BLaER1 (cell line): ENCODE measurements around the gene THAP4.

ENCODE experiments used
- H3K27ac ChIP-seq: shearing (Covaris generic); formaldehyde crosslinking; 2 replicates; pipeline ENCODE4 v1.8.1; 2022
- H3K27me3 ChIP-seq: shearing (Covaris generic); formaldehyde crosslinking; 2 replicates; pipeline ENCODE4 v1.8.1; 2022
- H3K36me3 ChIP-seq: shearing (Covaris generic); formaldehyde crosslinking; 2 replicates; pipeline ENCODE4 v1.8.1; 2022
- H3K4me1 ChIP-seq: shearing (Covaris generic); formaldehyde crosslinking; 2 replicates; pipeline ENCODE4 v1.8.1; 2022
- H3K4me2 ChIP-seq: shearing (Covaris generic); formaldehyde crosslinking; 2 replicates; pipeline ENCODE4 v1.8.1; 2022
- H3K4me3 ChIP-seq: shearing (Covaris generic); formaldehyde crosslinking; 2 replicates; pipeline ENCODE4 v1.8.1; 2022
- H3K9ac ChIP-seq: shearing (Covaris generic); formaldehyde crosslinking; 2 replicates; pipeline ENCODE4 v1.8.1; 2022
- H3K9me3 ChIP-seq: shearing (Covaris generic); formaldehyde crosslinking; 2 replicates; pipeline ENCODE4 v1.8.1; 2022
- H4K20me1 ChIP-seq: shearing (Covaris generic); formaldehyde crosslinking; 2 replicates; pipeline ENCODE4 v1.8.1; 2022
- Cebpa-rat ChIP-seq: shearing (Covaris generic); IDR thresholded peaks from 2 replicates; pipeline ENCODE4 v1.8.1; 2022

THAP4 gene

DNA sequence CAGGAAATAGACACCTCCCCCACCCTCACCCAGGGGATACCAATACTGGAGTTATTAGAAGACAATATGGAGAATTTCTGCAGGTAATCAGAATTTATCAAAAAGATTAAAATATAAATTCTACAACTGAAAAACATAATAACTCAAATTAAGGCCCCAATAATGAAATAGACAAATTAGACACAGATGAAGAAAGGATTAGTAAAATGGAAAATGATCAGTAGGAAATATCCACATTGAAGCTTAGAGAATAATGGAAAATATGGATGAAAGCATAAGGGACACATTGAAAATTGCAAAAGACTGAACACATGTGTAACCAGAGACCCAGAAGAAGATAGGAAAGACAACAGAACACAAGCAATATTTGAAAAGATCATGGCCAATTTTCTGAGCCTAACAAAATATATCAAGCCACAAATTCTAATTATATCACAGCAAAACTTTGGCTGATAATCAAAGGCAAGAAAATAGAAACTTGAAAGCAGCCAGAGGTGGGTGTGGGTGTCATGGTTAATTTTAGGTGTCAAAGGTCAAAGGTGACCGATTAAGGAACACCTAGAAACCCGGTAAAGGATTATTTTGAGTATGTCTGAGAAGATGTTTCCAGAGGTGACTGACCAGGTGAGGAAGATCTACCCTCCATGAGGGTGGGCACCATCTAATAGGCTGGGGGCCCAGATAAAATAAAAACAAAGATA, 50.2 kb downstream of the THAP4 start:
- Histone ChIP-seq H3K27me3 (no peaks in the 10 kb centered on the region), H3K4me2 (no peak overlapping the region), H3K27ac (no peak overlapping the region), H3K4me3 (peak overlapping the region; percentile 33; the same call in 1 of the 2 replicates), H3K36me3 (peaks cover 98% of the 10 kb centered on the region), H3K9me3 (peaks cover 73% of the 10 kb centered on the region), H3K9ac (no peak overlapping the region), H4K20me1 (peaks cover under 1% of the 10 kb centered on the region; the same call in 1 of the 2 replicates), H3K4me1 (no peaks in the 10 kb centered on the region)
- no peak for TF ChIP-seq Cebpa-rat

GRCh38 chr2:241584436-241584835, 52.5 kb downstream of the THAP4 start:
- Histone ChIP-seq H3K4me1 (no peaks in the 10 kb centered on the region), H4K20me1 (no peaks in the 10 kb centered on the region), H3K4me3 (no peak overlapping the region), H3K27me3 (no peaks in the 10 kb centered on the region), H3K9me3 (peaks cover 89% of the 10 kb centered on the region), H3K9ac (no peak overlapping the region), H3K4me2 (no peak overlapping the region), H3K27ac (no peak overlapping the region), H3K36me3 (peaks cover 92% of the 10 kb centered on the region)
- no peak for TF ChIP-seq Cebpa-rat

- H3K36me3 ChIP-seq = peaks cover 80% of the 10 kb centered on the region
- H4K20me1 ChIP-seq = no peaks in the 10 kb centered on the region
- H3K9me3 ChIP-seq = peaks cover 77% of the 10 kb centered on the region
Measured at GRCh38 chr2:241582806-241583205, 54.2 kb downstream of the THAP4 start.

GRCh38 chr2:241582328-241582727, 54.6 kb downstream of the THAP4 start:
- no peak for TF ChIP-seq Cebpa-rat
- H3K27me3 ChIP-seq = no peaks in the 10 kb centered on the region

More at GRCh38 chr2:241582806-241583205, 54.2 kb downstream of the THAP4 start:
- no peak overlapping the region for H3K4me2 ChIP-seq
- H3K4me1 ChIP-seq = peaks cover 15% of the 10 kb centered on the region
- no peak for TF ChIP-seq Cebpa-rat
- H3K9ac ChIP-seq = no peak overlapping the region
- no peaks in the 10 kb centered on the region for H3K27me3 ChIP-seq
- no peak overlapping the region for H3K4me3 ChIP-seq
- H3K27ac ChIP-seq = no peak overlapping the region

DNA sequence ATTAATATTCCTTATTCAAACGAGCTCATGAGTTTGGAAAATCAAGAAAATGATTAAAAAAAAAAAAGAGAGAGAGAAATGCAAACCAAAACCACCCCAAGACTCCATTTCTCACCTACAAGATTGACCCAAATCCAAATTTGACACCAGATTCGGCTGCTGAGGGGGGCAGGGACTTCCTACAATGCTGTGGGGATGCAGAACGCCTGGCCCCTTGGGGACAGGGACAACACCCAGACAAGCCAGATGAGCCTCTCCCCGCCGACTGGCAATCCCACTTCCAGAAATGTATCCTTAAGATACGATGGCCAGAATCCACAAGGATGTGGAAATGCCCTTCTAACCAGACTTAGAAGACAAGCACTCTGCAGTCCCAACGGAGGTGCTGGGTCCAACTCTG, 57.7 kb downstream of the THAP4 start:
- Histone ChIP-seq H3K4me1 (peaks cover 42% of the 10 kb centered on the region), H3K4me3 (no peak overlapping the region), H3K4me2 (no peak overlapping the region), H3K9ac (no peak overlapping the region), H3K27me3 (no peaks in the 10 kb centered on the region), H4K20me1 (no peaks in the 10 kb centered on the region), H3K27ac (no peak overlapping the region), H3K36me3 (peaks cover 58% of the 10 kb centered on the region), H3K9me3 (peaks cover 42% of the 10 kb centered on the region)
- no peak for TF ChIP-seq Cebpa-rat

More at GRCh38 chr2:241582328-241582727, 54.6 kb downstream of the THAP4 start:
- Histone ChIP-seq H3K27ac (no peak overlapping the region), H3K9ac (no peak overlapping the region), H3K4me2 (no peak overlapping the region), H3K4me1 (peaks cover 20% of the 10 kb centered on the region), H3K36me3 (peaks cover 75% of the 10 kb centered on the region), H3K4me3 (no peak overlapping the region), H3K9me3 (peaks cover 73% of the 10 kb centered on the region), H4K20me1 (no peaks in the 10 kb centered on the region)

- H3K9me3 ChIP-seq = peaks cover 31% of the 10 kb centered on the region
- H4K20me1 ChIP-seq = no peaks in the 10 kb centered on the region
- peaks cover 42% of the 10 kb centered on the region for H3K4me1 ChIP-seq
- H3K4me2 ChIP-seq = peak overlapping the region; percentile 53
- TF ChIP-seq Cebpa-rat = no peak
- H3K27ac ChIP-seq = no peak overlapping the region
- H3K9ac ChIP-seq = no peak overlapping the region
- no peaks in the 10 kb centered on the region for H3K27me3 ChIP-seq
- no peak overlapping the region for H3K4me3 ChIP-seq
- H3K36me3 ChIP-seq = peaks cover 41% of the 10 kb centered on the region
Measured at GRCh38 chr2:241577413-241578122, 59.4 kb downstream of the THAP4 start.

GRCh38 chr2:241576293-241576654, 60.7 kb downstream of the THAP4 start:
- H3K4me1 ChIP-seq = peaks cover 44% of the 10 kb centered on the region
- H3K9me3 ChIP-seq = peaks cover 22% of the 10 kb centered on the region
- no peak overlapping the region for H3K9ac ChIP-seq
- H3K36me3 ChIP-seq = peaks cover 30% of the 10 kb centered on the region
- H3K27me3 ChIP-seq = no peaks in the 10 kb centered on the region
- no peak overlapping the region for H3K4me3 ChIP-seq
- no peaks in the 10 kb centered on the region for H4K20me1 ChIP-seq
- TF ChIP-seq Cebpa-rat = no peak
- peak overlapping the region; percentile 13; the same call in 1 of the 2 replicates for H3K27ac ChIP-seq
- H3K4me2 ChIP-seq = peak overlapping the region; percentile 53

DNA sequence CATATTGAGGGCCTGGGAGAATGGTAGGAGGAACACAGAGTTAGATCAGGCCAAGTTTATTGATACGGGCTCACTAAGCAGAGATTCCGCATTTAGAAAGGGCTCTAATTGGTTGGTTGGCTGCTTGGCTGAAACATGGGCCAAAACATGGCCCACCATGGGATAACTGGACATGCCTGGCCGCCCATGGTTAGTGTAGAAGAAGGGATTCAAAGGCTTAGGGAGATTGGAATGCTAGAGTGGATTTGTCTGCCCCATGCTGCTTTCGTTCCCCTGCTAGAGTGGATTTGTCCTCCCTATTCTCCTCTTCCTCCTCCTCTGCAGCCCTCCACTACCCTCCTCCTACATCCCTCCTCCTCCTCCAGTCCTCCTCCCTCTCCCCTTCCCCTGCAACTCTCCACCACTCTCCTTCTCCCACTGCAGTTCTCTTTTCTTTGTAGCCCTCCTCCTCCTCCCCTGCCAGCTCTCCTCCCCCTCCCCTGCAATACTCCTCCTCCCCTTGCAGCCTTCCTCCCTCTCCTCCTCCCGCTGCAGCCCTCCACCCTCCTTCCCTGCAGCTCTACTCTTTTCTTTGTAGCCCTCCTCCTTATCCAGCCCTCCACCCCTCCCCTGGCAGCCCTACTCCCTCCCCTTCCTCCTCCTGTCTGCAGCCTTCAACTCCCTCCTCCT, 61.2 kb downstream of the THAP4 start:
- peaks cover 25% of the 10 kb centered on the region for H3K36me3 ChIP-seq
- H3K9me3 ChIP-seq = peaks cover 16% of the 10 kb centered on the region
- no peak overlapping the region for H3K4me3 ChIP-seq
- H3K4me1 ChIP-seq = peaks cover 47% of the 10 kb centered on the region
- H3K27ac ChIP-seq = no peak overlapping the region
- H3K4me2 ChIP-seq = no peak overlapping the region; the same call in 1 of the 2 replicates
- H4K20me1 ChIP-seq = no peaks in the 10 kb centered on the region
- no peak overlapping the region for H3K9ac ChIP-seq
- TF ChIP-seq Cebpa-rat = no peak
- no peaks in the 10 kb centered on the region for H3K27me3 ChIP-seq

DNA sequence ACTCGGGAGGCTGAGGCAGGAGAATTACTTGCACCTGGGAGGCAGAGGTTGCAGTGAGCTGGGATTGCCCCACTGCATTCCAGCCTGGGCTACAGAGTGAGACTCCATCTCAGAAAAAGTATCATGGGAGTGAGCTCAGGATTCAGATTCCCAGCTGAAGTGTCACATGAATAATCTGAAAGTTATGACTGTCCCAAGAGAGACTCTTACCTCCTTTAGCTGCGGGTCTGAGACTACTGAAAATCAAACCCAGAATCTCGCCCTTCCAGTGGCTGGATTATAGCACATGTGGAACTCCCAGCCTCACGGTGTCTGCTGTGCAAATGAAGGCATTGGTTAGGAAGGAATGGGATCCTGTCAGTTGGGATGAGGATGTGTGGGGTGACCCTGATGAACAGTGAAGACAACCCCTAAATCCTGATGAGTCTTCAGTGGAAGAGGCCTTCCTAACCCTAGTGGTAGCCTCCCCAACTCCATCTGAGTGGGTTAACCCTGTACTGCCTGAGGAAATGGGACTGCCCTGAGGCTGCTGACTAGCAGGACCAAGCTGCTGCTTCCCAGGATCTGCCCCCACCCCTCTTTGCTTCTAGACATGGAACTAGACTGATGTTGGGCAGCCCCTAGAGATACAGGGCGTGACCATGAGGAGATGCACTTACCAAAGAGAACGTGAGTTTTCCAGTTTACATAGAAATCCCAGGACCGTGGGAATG, 61.9 kb downstream of the THAP4 start:
- peaks cover 47% of the 10 kb centered on the region for H3K4me1 ChIP-seq
- H3K9ac ChIP-seq = no peak overlapping the region
- no peak overlapping the region for H3K4me3 ChIP-seq
- H3K9me3 ChIP-seq = peaks cover 9% of the 10 kb centered on the region
- H3K27me3 ChIP-seq = no peaks in the 10 kb centered on the region
- H4K20me1 ChIP-seq = no peaks in the 10 kb centered on the region
- peaks cover 22% of the 10 kb centered on the region for H3K36me3 ChIP-seq
- no peak overlapping the region for H3K4me2 ChIP-seq
- H3K27ac ChIP-seq = no peak overlapping the region
- TF ChIP-seq Cebpa-rat = no peak
